SK-N-SH (cell line): ENCODE results near the gene THEMIS. TPM values are rescaled to one million over a fixed set of nuclear protein-coding genes. Genes with fewer than 3 reads are reported as not detected.

Experiments used
- CTCF ChIA-PET: fragments of 300-600, 350-600 bp; formaldehyde crosslinking; extraction: SDS; loops from one replicate; lab custom pipeline; 2021; lab: Yijun Ruan, JAX
- POLR2A ChIA-PET: fragments of 350-600 bp; sonication (Branson Sonifier 250); formaldehyde crosslinking; extraction: SDS; loops from one replicate; lab custom pipeline; 2020; ENCODE audit warnings: antibody characterized with exemption, inconsistent platforms; lab: Yijun Ruan, JAX
- DNase-seq: peaks from one replicate; pipeline ENCODE4 v3.0.0; 2012
- H2AFZ ChIP-seq: fragments of 200-600 bp; sonication (generic); 2 replicates; pipeline ENCODE4 v1.8.1; 2016; ENCODE audit warnings: antibody characterized with exemption, mild to moderate bottlenecking, low read depth
- H3F3A ChIP-seq: fragments of 200-600 bp; sonication (generic); replicated peaks from 2 replicates; pipeline ENCODE3; 2016; ENCODE audit warnings: antibody characterized with exemption, mild to moderate bottlenecking; ENCODE audit not compliant: insufficient read depth
- H3K27ac ChIP-seq, 2 experiments: fragments of 200-500 bp in 1 of 2; fragments of 200-600 bp in 1 of 2; sonication (Bioruptor generic) in 1 of 2; sonication (generic), shearing (Covaris generic) in 1 of 2; 2 replicates each; pipeline versions ENCODE4 v1.5.1 to v1.6.1; 2014 to 2016; ENCODE audit warnings: low read depth in 2 of 2, inconsistent platforms in 1 of 2, low read length in 1 of 2, mild to moderate bottlenecking in 1 of 2, mixed read lengths in 1 of 2
- H3K27me3 ChIP-seq: fragments of 200-600 bp; sonication (generic), shearing (Covaris generic); 2 replicates; pipeline ENCODE4 v1.6.1; 2016; ENCODE audit warnings: mixed run types; ENCODE audit not compliant: insufficient read depth
- H3K36me3 ChIP-seq, 2 experiments: fragments of 200-500 bp in 1 of 2; fragments of 200-600 bp in 1 of 2; sonication (Bioruptor generic) in 1 of 2; sonication (generic) in 1 of 2; replicated peaks in 1 of 2; 2 replicates each; pipeline versions ENCODE3 to v1.5.1; 2014 to 2016; ENCODE audit warnings: low read length in 1 of 2, mild to moderate bottlenecking in 1 of 2; ENCODE audit not compliant: insufficient read depth in 2 of 2, control insufficient read depth in 1 of 2
- H3K4me1 ChIP-seq, 2 experiments: fragments of 200-500 bp in 1 of 2; fragments of 200-600 bp in 1 of 2; sonication (Bioruptor generic) in 1 of 2; sonication (generic), shearing (Covaris generic) in 1 of 2; 2 replicates each; pipeline versions ENCODE4 v1.5.1 to v1.6.1; 2014 to 2016; ENCODE audit warnings: low read depth in 1 of 2, low read length in 1 of 2, mixed run types in 1 of 2; ENCODE audit not compliant: insufficient read depth in 2 of 2, control insufficient read depth in 1 of 2
- H3K4me2 ChIP-seq: fragments of 200-600 bp; sonication (generic), shearing (Covaris generic); 2 replicates; pipeline ENCODE4 v1.6.1; 2017; ENCODE audit warnings: mixed run types
- H3K4me3 ChIP-seq, 2 experiments: fragments of 200-500 bp in 1 of 2; fragments of 200-600 bp in 1 of 2; sonication (Bioruptor generic) in 1 of 2; sonication (generic), shearing (Covaris generic) in 1 of 2; 2 replicates each; pipeline versions ENCODE4 v1.5.1 to v1.8.1; 2014 to 2016; ENCODE audit warnings: low read depth in 2 of 2, inconsistent platforms in 1 of 2, low read length in 1 of 2, mild to moderate bottlenecking in 1 of 2, mixed read lengths in 1 of 2, moderate library complexity in 1 of 2
- H3K79me2 ChIP-seq: fragments of 200-600 bp; sonication (generic); 2 replicates; pipeline ENCODE4 v1.8.1; 2017; ENCODE audit warnings: mild to moderate bottlenecking; ENCODE audit not compliant: insufficient read depth
- H3K9ac ChIP-seq: fragments of 200-600 bp; sonication (generic); 2 replicates; pipeline ENCODE4 v1.6.1; 2017; ENCODE audit warnings: mixed run types
- H3K9me2 ChIP-seq: fragments of 200-600 bp; sonication (generic); 2 replicates; pipeline ENCODE4 v1.6.1; 2017; ENCODE audit warnings: mixed run types
- H3K9me3 ChIP-seq: fragments of 200-600 bp; sonication (generic); 2 replicates; pipeline ENCODE4 v1.6.1; 2017; ENCODE audit warnings: mixed run types, mild to moderate bottlenecking, moderate library complexity
- H4K20me1 ChIP-seq: fragments of 200-600 bp; sonication (generic); 2 replicates; pipeline ENCODE4 v1.6.1; 2017; ENCODE audit warnings: mild to moderate bottlenecking, mixed run types; ENCODE audit not compliant: insufficient read depth
- CHD2 ChIP-seq: fragments of 150-350 bp; IDR thresholded peaks from 2 replicates; pipeline ENCODE4 v1.6.1; 2018; ENCODE audit warnings: low read length; ENCODE audit not compliant: partially characterized antibody
- CTCF ChIP-seq: fragments of 200-600 bp; sonication (generic); IDR thresholded peaks from 2 replicates; pipeline ENCODE4 v1.6.1; 2017; ENCODE audit warnings: antibody characterized with exemption, mild to moderate bottlenecking, moderate library complexity
- EZH2phosphoT487 ChIP-seq: fragments of 200-600 bp; sonication (generic); IDR thresholded peaks from 2 replicates; pipeline ENCODE4 v1.6.1; 2017; ENCODE audit warnings: low read depth, mixed run types, mild to moderate bottlenecking, antibody characterized with exemption, moderate library complexity, borderline replicate concordance
- FOSL2 ChIP-seq: IDR thresholded peaks from 2 replicates; pipeline ENCODE4 v1.4.0; 2012; ENCODE audit warnings: low read depth, mild to moderate bottlenecking, moderate library complexity, borderline replicate concordance
- GABPA ChIP-seq: IDR thresholded peaks from 2 replicates; pipeline ENCODE4 v1.4.0; 2012; ENCODE audit warnings: low read depth, mild to moderate bottlenecking
- JUND ChIP-seq: IDR thresholded peaks from 2 replicates; pipeline ENCODE4 v1.4.0; 2012
- MAX ChIP-seq: IDR thresholded peaks from 2 replicates; pipeline ENCODE4 v1.4.0; 2012; ENCODE audit warnings: low read depth
- MEF2A ChIP-seq: IDR thresholded peaks from 2 replicates; pipeline ENCODE4 v1.4.0; 2012; ENCODE audit warnings: low read depth, borderline replicate concordance
- NRF1 ChIP-seq: IDR thresholded peaks from 2 replicates; pipeline ENCODE4 v1.6.1; 2012; ENCODE audit warnings: low read depth, mild to moderate bottlenecking, low read length
- RAD21 ChIP-seq: IDR thresholded peaks from 2 replicates; pipeline ENCODE4 v1.6.1; 2012; ENCODE audit warnings: mild to moderate bottlenecking, low read length
- RFX5 ChIP-seq: IDR thresholded peaks from 2 replicates; pipeline ENCODE4 v1.6.1; 2012; ENCODE audit warnings: mild to moderate bottlenecking, improper control_type of control experiment, low read length
- RXRA ChIP-seq: IDR thresholded peaks from 2 replicates; pipeline ENCODE4 v1.4.0; 2012; ENCODE audit warnings: low read depth, mild to moderate bottlenecking, borderline replicate concordance
- SIN3A ChIP-seq: IDR thresholded peaks from 2 replicates; pipeline ENCODE4 v1.6.1; 2012; ENCODE audit warnings: low read depth, mild to moderate bottlenecking, low read length, moderate library complexity, borderline replicate concordance
- SMC3 ChIP-seq: IDR thresholded peaks from 2 replicates; pipeline ENCODE4 v1.6.1; 2012; ENCODE audit warnings: low read depth, low read length, improper control_type of control experiment
- TCF12 ChIP-seq: IDR thresholded peaks from 2 replicates; pipeline ENCODE4 v1.4.0; 2012
- TEAD4 ChIP-seq: IDR thresholded peaks from 2 replicates; pipeline ENCODE4 v1.4.0; 2012; ENCODE audit warnings: mild to moderate bottlenecking, borderline replicate concordance; ENCODE audit not compliant: insufficient read depth
- USF1 ChIP-seq: IDR thresholded peaks from 2 replicates; pipeline ENCODE4 v1.4.0; 2012; ENCODE audit warnings: low read depth, borderline replicate concordance
- WGBS: methylation state at CpG from one replicate; pipeline ENCODE4 v1.1.6; 2017; ENCODE audit warnings: low lambda C conversion rate; 5-methylcytosine and 5-hydroxymethylcytosine counted together
- polyA plus RNA-seq, 3 experiments: library from polyadenylated mRNA; depleted of rRNA; stranded (reverse); fragments of >200 nt; gene quantifications; 2 replicates each; pipeline ENCODE4 v1.2.3, GENCODE V29; 2012
- TF ChIP-seq, protein P1 (sequence below): fragments of 150-350 bp; IDR thresholded peaks from 2 replicates; pipeline ENCODE4 v1.6.1; 2016; ENCODE audit warnings: mild to moderate bottlenecking, low read depth, low read length
- TF ChIP-seq, protein P2 (sequence below): fragments of 150-350 bp; IDR thresholded peaks from 2 replicates; pipeline ENCODE4 v1.6.1; 2017; ENCODE audit warnings: antibody characterized with exemption, low read length, low read depth, borderline replicate concordance
- TF ChIP-seq, protein P3 (sequence below): IDR thresholded peaks from 2 replicates; pipeline ENCODE4; 2012
- TF ChIP-seq, protein P4 (sequence below): IDR thresholded peaks from 2 replicates; pipeline ENCODE4 v1.6.1; 2012; ENCODE audit warnings: mild to moderate bottlenecking, low read depth, low read length, moderate library complexity

Gene THEMIS
- polyA plus RNA-seq, 1 of the 3 experiments (the other 2 are of a cell fraction): not detected

DNA sequence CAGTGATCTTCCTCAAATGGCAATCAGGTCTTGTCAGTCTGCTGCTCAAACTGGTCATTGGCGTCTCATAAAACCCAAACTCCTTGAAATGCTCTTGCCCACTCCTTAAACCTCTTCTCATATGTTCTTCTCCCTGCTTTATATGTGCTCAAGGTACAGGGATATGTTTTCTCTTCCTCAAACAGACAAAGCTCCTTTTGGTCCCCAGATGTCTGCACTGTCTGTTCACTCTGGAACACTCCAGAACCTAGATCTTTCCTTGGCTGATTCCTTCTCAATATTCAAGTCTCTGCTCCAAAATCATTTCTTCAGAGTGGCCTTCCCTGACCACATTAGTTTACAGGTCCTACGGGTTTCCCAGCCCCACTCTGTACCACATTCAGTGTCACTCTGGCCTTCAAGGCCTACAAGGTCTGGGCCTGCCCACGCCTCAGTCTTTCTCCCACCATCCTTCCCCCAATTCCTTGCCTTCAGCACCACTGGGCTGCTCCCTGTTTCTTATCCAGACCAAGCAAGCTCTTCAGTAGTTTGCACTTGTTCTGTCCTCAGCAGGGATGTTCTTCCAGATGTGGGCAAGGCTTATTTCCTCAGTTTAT is 9.0 kb downstream of the THEMIS start (continued):
- TF ChIP-seq USF1 (no peak), GABPA (no peak), FOSL2 (no peak), CTCF (no peak), CHD2 (no peak), SIN3A (no peak), TEAD4 (no peak)
- TF ChIP-seq, protein P1, sequence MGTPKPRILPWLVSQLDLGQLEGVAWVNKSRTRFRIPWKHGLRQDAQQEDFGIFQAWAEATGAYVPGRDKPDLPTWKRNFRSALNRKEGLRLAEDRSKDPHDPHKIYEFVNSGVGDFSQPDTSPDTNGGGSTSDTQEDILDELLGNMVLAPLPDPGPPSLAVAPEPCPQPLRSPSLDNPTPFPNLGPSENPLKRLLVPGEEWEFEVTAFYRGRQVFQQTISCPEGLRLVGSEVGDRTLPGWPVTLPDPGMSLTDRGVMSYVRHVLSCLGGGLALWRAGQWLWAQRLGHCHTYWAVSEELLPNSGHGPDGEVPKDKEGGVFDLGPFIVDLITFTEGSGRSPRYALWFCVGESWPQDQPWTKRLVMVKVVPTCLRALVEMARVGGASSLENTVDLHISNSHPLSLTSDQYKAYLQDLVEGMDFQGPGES: no peak
- TF ChIP-seq, protein P2, sequence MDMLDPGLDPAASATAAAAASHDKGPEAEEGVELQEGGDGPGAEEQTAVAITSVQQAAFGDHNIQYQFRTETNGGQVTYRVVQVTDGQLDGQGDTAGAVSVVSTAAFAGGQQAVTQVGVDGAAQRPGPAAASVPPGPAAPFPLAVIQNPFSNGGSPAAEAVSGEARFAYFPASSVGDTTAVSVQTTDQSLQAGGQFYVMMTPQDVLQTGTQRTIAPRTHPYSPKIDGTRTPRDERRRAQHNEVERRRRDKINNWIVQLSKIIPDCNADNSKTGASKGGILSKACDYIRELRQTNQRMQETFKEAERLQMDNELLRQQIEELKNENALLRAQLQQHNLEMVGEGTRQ: no peak

- ChIA-PET CTCF (no interaction called here), POLR2A (no interaction called here)
- Histone ChIP-seq H3K9ac (no peak overlapping the region), H3K27me3 (no peaks in the 10 kb centered on the region), H4K20me1 (no peaks in the 10 kb centered on the region), H3F3A (no peaks in the 10 kb centered on the region), H3K4me3 (no peak overlapping the region), H3K79me2 (no peaks in the 10 kb centered on the region), H3K9me3 (0 out of 2 replicates have a peak, but pooled peaks cover under 1% of the 10 kb centered on the region), H3K4me2 (no peak overlapping the region), H3K9me2 (no peaks in the 10 kb centered on the region), H3K36me3 (no peaks in the 10 kb centered on the region), H3K27ac (no peak overlapping the region), H2AFZ (no peak overlapping the region), H3K4me1 (no peaks in the 10 kb centered on the region)
- 33% methylated on average over 3 of the region's 3 CpGs for WGBS
- DNase-seq: no peak
- TF ChIP-seq SIN3A (no peak), RXRA (no peak), TCF12 (no peak), RFX5 (no peak), SMC3 (no peak), NRF1 (no peak), RAD21 (no peak), MEF2A (no peak), JUND (no peak), TEAD4 (no peak), MAX (no peak), USF1 (no peak), EZH2phosphoT487 (no peak)
- TF ChIP-seq, protein P3, sequence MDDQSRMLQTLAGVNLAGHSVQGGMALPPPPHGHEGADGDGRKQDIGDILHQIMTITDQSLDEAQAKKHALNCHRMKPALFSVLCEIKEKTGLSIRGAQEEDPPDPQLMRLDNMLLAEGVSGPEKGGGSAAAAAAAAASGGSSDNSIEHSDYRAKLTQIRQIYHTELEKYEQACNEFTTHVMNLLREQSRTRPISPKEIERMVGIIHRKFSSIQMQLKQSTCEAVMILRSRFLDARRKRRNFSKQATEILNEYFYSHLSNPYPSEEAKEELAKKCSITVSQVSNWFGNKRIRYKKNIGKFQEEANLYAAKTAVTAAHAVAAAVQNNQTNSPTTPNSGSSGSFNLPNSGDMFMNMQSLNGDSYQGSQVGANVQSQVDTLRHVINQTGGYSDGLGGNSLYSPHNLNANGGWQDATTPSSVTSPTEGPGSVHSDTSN: no peak
- TF ChIP-seq, protein P4, sequence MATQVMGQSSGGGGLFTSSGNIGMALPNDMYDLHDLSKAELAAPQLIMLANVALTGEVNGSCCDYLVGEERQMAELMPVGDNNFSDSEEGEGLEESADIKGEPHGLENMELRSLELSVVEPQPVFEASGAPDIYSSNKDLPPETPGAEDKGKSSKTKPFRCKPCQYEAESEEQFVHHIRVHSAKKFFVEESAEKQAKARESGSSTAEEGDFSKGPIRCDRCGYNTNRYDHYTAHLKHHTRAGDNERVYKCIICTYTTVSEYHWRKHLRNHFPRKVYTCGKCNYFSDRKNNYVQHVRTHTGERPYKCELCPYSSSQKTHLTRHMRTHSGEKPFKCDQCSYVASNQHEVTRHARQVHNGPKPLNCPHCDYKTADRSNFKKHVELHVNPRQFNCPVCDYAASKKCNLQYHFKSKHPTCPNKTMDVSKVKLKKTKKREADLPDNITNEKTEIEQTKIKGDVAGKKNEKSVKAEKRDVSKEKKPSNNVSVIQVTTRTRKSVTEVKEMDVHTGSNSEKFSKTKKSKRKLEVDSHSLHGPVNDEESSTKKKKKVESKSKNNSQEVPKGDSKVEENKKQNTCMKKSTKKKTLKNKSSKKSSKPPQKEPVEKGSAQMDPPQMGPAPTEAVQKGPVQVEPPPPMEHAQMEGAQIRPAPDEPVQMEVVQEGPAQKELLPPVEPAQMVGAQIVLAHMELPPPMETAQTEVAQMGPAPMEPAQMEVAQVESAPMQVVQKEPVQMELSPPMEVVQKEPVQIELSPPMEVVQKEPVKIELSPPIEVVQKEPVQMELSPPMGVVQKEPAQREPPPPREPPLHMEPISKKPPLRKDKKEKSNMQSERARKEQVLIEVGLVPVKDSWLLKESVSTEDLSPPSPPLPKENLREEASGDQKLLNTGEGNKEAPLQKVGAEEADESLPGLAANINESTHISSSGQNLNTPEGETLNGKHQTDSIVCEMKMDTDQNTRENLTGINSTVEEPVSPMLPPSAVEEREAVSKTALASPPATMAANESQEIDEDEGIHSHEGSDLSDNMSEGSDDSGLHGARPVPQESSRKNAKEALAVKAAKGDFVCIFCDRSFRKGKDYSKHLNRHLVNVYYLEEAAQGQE: no peak
- TF ChIP-seq, all 33 proteins: peak for 0
Observed at GRCh38 chr6:127886603-127887002, 14.3 kb downstream of the THEMIS start.
